Stimulated activated naive CD8-positive, alpha-beta T cell treated with anti-CD3 and anti-CD28 coated beads, Interleukin-15, Interleukin-2, amounts not matched to agents 100 ng/mL and 50 ng/mL, for 24 hours (primary cell): Measurements from ENCODE around the gene LATS2.

Experiments
- H3K27ac Mint-ChIP-seq: one replicate; pipeline ENCODE4 v1.8.0; 2021; ENCODE audit warnings: mild to moderate bottlenecking, mixed read lengths
- H3K27me3 Mint-ChIP-seq: one replicate; pipeline ENCODE4 v1.8.0; 2021; ENCODE audit warnings: mixed read lengths
- H3K36me3 Mint-ChIP-seq: one replicate; pipeline ENCODE4 v1.8.0; 2021; ENCODE audit warnings: low read depth, mixed read lengths
- H3K4me1 Mint-ChIP-seq: one replicate; pipeline ENCODE4 v1.8.0; 2021; ENCODE audit warnings: low read depth, mixed read lengths
- H3K4me3 Mint-ChIP-seq: one replicate; pipeline ENCODE4 v1.8.0; 2021; ENCODE audit warnings: mild to moderate bottlenecking, mixed read lengths
- H3K9me3 Mint-ChIP-seq: one replicate; pipeline ENCODE4 v1.8.0; 2021; ENCODE audit warnings: mixed read lengths

The LATS2 gene

DNA sequence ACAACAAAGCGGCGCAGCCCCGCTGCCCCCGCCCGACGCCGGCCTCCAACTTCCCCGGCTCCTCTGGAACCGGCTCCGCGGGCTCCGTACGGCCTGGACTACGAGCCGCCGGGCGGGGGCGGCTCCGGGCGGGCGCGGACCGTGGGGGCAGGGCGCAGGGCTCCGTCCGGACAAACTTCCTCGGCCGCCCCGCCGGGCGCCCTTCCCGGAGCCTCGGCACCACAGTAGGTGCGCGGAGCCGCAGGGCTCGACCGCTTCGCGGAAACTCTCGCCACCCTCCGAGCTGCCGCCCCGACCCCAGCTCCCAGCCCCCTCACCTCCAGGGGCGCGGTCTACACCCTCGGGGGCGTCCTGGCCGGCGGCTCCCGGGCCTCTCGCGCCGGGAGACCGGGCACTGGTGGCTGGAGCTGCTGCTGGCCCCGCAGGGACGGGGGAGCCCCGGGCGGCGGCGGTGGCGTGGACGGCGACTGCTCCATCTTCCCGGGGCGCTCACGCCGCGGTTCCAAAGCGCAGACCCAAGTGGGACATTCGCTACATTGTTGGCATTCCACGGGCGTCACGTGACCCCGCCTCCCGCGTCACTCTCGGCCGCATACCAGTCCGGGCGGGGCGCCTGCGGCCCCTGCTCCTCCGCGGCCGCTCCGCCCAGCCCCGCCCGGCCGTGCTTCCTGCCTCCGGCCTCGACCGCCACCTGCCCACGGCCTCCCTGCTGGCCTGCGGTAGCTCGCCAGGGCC is at the start of gene LATS2:
Gene LATS2, minus strand, starts transcription at position 558 of the 735 bp plus-strand sequence. CDS start 15,560 bp downstream, outside the sequence.
- Mint-ChIP-seq H3K4me1 (peaks cover 4% of the 10 kb centered on the region), H3K4me3 (peak within 1 kb of the TSS; percentile 82), H3K27me3 (peaks cover 34% of the 10 kb centered on the region), H3K9me3 (no peaks in the 10 kb centered on the region), H3K27ac (peak within 1 kb of the TSS; percentile 79), H3K36me3 (no peaks in the 10 kb centered on the region)

DNA sequence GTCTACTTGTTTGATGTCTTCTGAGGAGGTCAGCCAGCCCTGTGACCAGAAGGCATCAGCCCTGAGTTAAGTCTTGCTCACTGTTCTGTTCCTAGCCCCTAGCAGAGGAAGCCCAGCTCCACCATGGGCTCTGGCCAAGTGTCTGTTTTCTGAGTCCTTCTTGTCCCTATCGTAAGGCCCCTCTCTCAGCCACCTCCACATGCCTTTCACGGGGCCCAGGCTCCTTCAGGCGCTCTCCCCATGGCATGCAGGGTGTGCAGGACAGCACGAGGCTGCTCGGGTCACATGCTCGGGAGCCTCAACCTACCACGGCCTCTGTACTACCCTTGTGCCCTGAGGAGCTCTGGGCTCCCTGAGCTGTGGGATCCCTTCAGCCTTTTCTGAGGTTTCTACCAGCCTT is 47.8 kb upstream of the LATS2 start:
- Mint-ChIP-seq H3K27ac (no peak overlapping the region), H3K4me1 (no peaks in the 10 kb centered on the region), H3K9me3 (no peaks in the 10 kb centered on the region), H3K4me3 (no peak overlapping the region), H3K27me3 (no peaks in the 10 kb centered on the region), H3K36me3 (no peaks in the 10 kb centered on the region)

DNA sequence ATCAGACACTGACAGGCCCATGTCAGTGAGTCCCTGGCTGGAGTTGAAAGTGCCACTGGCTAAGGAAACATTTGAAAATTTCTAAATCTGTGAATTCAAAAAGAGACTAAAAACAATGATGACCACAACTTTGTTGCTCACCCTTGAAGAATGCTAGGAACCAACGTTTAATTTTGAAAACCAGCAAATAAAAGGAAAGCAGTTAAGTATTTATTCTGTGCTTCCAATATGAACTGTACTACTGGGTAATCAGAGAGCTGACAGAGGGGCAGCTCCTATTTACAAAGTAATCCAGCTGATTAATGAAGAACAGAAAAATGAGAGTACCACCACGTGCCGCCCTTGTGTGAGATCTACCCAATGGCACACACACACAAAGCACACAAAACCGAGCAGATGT is 44.7 kb upstream of the LATS2 start:
- Mint-ChIP-seq H3K36me3 (no peaks in the 10 kb centered on the region), H3K27me3 (no peaks in the 10 kb centered on the region), H3K4me3 (no peak overlapping the region), H3K27ac (no peak overlapping the region), H3K9me3 (no peaks in the 10 kb centered on the region), H3K4me1 (no peaks in the 10 kb centered on the region)

DNA sequence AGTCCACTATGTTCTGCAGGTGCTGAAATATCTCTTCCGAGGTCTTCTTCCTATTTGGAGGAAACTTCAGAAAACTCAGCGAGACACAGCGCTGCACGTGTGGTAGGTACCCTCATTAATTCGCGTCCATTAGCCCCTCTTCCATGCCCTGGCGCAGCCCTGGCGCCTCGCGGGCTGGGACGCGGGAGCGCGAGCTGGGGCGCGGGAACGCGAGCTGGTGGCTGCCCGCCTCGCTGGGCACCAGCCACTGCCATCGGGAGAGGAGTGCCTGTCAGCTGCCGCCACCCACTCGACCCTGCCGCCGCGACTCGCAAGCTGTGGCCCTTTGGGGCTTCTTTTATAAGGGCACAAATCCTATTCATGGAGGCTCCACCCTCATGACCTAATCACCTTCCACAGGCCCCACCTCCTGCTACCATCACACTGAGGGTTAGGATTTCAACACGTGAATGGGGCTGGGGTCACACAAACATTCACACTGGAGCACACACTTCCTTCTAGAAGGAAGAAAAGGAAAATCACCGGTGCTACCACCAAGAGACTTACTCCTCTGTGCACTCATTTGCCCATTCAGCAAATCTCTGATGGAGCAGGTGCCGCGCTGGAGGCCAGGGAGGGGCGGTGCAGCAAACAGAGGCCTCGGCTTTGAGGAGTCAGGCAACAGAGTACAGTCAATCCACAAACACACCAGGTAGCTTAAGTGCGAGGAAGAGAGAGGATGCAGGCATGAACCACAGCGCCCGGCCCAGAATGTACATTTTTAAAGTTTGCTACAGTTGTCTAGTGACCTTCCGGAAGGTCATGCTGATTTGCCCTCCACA is 43.0 kb upstream of the LATS2 start:
- no peaks in the 10 kb centered on the region for H3K9me3 Mint-ChIP-seq
- H3K36me3 Mint-ChIP-seq: no peaks in the 10 kb centered on the region
- no peak overlapping the region for H3K4me3 Mint-ChIP-seq
- no peaks in the 10 kb centered on the region for H3K4me1 Mint-ChIP-seq
- no peaks in the 10 kb centered on the region for H3K27me3 Mint-ChIP-seq
- H3K27ac Mint-ChIP-seq: no peak overlapping the region

DNA sequence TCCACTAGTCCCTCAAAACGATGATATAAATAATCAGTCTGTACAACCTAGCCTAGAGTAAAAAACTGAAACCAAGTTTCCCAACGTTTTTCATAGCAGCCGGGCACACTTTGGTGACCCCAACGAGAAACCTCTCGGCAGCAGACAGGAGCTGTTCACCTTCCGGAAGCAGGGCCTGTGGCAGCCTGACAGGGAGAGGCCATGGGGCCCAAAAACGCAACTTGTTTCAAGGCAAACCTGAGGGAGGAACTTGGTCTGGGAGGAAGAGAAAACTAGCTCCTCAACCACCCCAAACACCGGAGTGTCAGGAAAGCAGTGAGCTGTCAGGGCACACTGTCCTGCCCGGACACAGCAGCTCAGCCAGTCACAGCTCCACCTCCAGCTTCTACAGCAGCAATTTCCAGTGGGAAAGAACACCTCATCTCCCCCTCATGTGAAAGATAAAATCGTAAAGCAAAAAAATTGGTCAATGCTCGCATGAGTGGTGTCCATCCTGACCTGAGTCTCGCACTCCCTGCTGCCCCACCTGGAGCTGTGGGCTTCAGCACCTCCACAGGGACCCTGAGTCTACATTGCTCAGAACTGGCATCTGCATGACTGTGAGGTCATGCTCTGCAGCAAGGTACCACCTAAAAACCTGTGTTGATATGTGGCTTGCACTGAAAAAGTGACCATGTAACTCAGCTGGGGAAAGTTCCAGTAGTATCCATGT is 40.6 kb upstream of the LATS2 start:
- Mint-ChIP-seq H3K4me1 (no peaks in the 10 kb centered on the region), H3K9me3 (no peaks in the 10 kb centered on the region), H3K4me3 (no peak overlapping the region), H3K27me3 (peaks cover 4% of the 10 kb centered on the region), H3K27ac (no peak overlapping the region), H3K36me3 (no peaks in the 10 kb centered on the region)

DNA sequence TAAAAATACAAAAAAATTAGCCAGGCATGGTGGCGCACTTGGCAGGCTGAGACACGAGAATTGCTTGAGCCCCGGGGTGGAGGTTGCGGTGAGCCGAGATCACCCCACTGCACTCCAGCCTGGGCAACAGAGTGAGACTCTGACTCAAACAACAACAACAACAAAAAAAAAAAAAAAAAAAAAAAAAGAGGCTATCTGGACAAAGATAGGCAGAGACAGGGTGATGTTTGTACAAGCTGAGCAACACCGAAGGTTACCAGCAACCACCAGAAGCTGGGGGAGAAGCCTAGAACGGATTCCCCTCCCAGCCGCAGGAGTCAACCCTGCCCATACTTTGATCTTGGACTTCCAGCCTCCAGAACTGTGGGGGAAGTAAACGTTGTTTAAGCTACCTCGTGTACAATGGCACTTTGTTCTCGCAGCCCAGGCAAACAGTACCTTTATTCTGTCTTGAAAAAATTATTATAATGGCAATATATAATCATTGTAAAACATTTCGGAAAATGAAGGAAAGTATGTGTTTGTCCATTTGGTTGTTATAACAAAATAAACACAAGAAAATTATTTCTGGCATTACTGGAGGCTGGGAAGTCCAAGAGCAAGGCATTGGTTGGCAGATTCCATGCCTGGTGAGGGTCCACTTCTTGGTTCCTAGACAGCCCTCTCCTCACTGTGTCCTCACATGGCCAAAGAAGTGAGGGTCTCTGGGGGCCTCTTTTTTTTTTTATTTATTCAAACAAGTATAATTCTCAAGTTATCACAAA is 39.8 kb upstream of the LATS2 start:
- Mint-ChIP-seq H3K4me3 (no peak overlapping the region), H3K36me3 (no peaks in the 10 kb centered on the region), H3K27me3 (peaks cover 4% of the 10 kb centered on the region), H3K9me3 (no peaks in the 10 kb centered on the region), H3K4me1 (no peaks in the 10 kb centered on the region), H3K27ac (no peak overlapping the region)

DNA sequence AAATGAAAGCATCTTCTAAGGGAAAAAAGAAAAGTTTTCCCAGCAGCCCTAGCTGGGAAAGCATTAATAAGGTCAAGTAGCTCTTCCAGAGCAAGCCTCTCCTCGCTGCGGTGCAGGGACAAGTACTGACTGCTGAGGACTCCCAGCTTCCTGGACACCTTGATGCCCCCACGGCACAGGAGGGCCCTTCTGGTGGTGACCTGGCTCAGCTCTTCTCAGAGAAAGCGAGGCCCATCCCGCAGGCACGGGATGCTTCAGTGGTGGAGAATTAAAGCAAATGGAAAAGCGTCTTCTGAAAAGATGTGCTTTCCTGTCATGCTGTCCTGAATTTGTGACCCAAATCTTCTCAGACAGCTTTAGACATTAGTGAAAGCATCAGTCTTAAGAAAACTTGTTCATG is 38.8 kb upstream of the LATS2 start:
- H3K36me3 Mint-ChIP-seq: no peaks in the 10 kb centered on the region
- H3K27me3 Mint-ChIP-seq: peaks cover 4% of the 10 kb centered on the region
- no peak overlapping the region for H3K27ac Mint-ChIP-seq
- no peak overlapping the region for H3K4me3 Mint-ChIP-seq
- H3K9me3 Mint-ChIP-seq: no peaks in the 10 kb centered on the region
- no peaks in the 10 kb centered on the region for H3K4me1 Mint-ChIP-seq

DNA sequence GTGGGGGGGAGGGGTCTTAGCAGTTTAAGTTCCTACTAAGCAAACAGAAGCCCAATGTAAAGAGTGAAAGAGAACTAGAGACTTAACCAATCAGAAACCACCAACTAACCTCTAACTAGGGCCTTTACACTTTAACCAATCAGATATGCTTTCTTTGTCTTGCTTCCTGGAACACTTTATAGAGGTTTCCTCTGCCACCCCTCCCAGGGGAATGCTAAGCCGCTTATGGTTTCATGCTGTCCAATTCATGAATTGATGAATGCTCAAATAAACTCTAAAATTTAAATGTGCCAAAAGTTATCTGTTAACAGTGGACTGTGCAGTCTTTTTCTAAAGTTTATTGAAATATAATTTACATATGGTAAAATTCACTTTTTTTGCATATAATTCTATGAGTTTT is 33.9 kb upstream of the LATS2 start:
- Mint-ChIP-seq H3K9me3 (no peaks in the 10 kb centered on the region), H3K27me3 (peaks cover 4% of the 10 kb centered on the region), H3K4me1 (no peaks in the 10 kb centered on the region), H3K36me3 (no peaks in the 10 kb centered on the region), H3K4me3 (no peak overlapping the region), H3K27ac (no peak overlapping the region)

DNA sequence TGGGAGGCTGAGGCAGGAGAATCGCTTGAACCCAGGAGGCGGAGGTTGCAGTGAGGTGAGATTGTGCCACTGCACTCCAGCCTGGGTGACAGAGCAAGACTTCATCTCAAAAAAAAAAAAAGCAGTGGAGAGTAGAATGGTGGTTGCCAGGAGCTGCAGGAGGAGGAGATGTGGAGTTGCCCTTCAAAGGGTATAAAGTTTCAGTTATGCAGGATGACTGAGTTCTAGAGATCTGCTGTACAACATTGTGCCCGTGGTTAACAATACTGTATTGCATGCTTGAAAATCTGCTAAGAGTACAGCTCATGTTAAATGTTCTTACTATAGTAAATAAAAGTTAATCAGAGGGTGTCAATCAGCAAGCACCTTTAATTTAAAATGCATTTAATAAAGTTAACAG is 28.4 kb upstream of the LATS2 start:
- H3K27ac Mint-ChIP-seq: no peak overlapping the region
- peaks cover 3% of the 10 kb centered on the region for H3K27me3 Mint-ChIP-seq

DNA sequence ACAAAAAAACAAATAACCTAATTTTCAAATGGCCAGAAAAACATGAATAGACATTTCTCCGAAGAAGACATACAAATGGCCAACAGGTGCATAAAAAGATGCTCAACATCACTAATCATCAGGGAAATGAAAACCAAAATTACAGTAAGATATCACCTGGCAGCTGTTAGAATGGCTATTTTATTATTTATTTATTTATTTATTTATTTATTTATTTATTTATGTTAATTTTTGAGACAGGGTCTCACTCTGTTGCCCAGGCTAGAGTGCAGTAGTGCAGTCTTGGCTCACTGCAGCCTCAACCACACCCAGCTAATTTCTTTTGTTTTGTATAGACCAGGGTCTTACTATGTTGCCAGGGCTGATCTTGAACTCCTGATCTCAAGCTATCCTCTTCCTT is 27.1 kb upstream of the LATS2 start:
- Mint-ChIP-seq H3K27me3 (peaks cover 3% of the 10 kb centered on the region), H3K4me1 (no peaks in the 10 kb centered on the region), H3K4me3 (no peak overlapping the region), H3K9me3 (no peaks in the 10 kb centered on the region), H3K27ac (no peak overlapping the region), H3K36me3 (no peaks in the 10 kb centered on the region)

More for the DNA sequence above, 28.4 kb upstream of the LATS2 start:
- Mint-ChIP-seq H3K4me1 (no peaks in the 10 kb centered on the region), H3K9me3 (no peaks in the 10 kb centered on the region), H3K4me3 (no peak overlapping the region), H3K36me3 (no peaks in the 10 kb centered on the region)

DNA sequence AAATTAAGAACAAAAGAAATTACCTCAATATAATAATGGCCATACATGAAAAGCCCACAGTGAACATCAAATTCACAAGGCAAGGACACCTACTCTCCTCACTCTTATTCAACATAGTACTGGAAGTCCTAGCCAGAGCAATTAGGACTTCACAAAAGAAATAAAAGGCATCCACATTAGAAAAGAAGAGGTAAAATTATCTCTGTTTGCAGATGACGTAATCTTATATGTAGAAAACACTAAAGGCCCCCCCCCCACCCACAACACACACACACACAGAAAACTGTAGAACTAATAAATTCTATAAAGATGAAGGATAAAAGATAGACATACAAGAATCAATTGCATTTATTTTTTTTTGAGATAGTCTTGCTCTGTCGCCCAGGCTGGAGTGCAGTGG is 25.5 kb upstream of the LATS2 start:
- Mint-ChIP-seq H3K4me3 (no peak overlapping the region), H3K27ac (no peak overlapping the region), H3K4me1 (no peaks in the 10 kb centered on the region), H3K27me3 (peaks cover 3% of the 10 kb centered on the region), H3K9me3 (no peaks in the 10 kb centered on the region), H3K36me3 (no peaks in the 10 kb centered on the region)

DNA sequence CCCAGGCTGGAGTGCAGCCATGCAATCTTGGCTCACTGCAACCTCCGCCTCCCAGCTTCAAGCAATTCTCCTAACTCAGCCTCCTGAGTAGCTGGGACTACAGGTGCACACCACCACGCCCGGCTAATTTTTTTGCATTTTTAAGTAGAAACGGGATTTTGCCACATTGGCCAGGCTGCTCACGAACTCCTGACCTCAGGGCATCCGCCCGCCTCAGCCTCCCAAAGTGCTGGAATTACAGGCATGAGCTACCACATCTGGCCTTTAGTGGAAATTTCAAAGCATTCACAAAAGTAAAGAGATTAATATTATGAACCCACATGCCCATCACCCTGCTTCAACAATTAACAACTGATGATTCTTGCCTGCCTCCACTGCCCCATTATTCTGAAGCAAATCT is 20.5 kb upstream of the LATS2 start:
- Mint-ChIP-seq H3K4me1 (no peaks in the 10 kb centered on the region), H3K27ac (no peak overlapping the region), H3K27me3 (peaks cover 13% of the 10 kb centered on the region)

DNA sequence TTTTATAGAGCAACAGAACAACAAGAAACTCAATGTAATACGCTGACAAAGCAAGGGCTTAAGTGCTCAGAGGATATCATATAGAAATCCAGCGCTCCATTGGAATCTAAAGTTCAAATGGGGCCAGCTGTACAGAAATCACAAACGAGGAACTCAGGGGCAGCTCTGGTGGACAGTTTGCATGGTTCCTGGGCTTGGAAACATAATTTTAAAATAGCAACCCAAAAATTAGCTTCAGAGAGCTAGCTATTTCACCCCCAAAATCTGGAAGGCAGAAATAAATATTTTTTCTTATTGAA is 19.2 kb upstream of the LATS2 start:
- peaks cover 10% of the 10 kb centered on the region for H3K27me3 Mint-ChIP-seq
- peaks cover under 1% of the 10 kb centered on the region for H3K4me1 Mint-ChIP-seq
- H3K9me3 Mint-ChIP-seq: no peaks in the 10 kb centered on the region
- H3K4me3 Mint-ChIP-seq: no peak overlapping the region
- H3K27ac Mint-ChIP-seq: no peak overlapping the region
- H3K36me3 Mint-ChIP-seq: no peaks in the 10 kb centered on the region

More for the DNA sequence above, 20.5 kb upstream of the LATS2 start:
- no peaks in the 10 kb centered on the region for H3K9me3 Mint-ChIP-seq
- H3K36me3 Mint-ChIP-seq: no peaks in the 10 kb centered on the region
- H3K4me3 Mint-ChIP-seq: no peak overlapping the region

DNA sequence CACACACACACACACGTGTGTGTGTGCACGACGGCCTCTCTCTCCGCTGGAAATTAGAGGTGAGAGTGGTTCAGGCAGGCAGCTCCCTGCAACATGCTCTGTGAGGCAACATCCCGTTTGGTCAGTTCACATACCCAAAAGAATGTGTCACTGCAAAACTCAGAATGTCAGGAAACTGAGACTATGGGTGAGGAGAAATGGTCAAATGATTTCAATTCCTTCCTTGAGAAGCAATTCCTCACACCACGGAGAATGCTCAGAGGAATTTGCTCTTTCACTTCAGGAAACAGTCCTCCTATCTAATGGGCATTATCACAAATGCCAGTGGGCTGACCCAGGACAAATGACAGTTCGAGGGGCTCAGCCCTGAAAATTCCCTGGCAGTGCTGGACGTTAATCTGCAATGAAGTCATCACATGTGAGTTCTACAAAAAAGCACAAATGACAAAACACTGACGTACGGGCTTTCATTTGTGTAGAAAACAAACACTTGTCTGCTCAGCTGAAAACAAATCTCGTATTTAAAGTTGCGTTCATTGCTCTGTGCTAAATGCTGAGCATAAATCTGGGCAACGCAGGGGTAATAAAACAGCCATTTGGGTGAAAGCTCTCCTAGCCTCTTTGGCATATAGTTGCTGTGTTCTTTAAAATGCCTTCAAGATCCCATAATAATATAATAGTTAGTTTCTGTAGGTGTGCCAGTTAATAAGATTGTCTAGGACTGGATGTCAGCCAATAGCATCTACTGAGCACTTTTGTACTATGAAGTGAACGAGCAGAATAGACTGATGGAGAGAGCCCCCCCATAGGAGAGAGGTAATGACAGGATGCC is 18.6 kb upstream of the LATS2 start:
- Mint-ChIP-seq H3K27ac (no peak overlapping the region), H3K27me3 (peaks cover 10% of the 10 kb centered on the region), H3K36me3 (no peaks in the 10 kb centered on the region), H3K9me3 (no peaks in the 10 kb centered on the region), H3K4me1 (peaks cover 6% of the 10 kb centered on the region), H3K4me3 (no peak overlapping the region)
